HEK293 (cell line): ENCODE measurements around the gene SLC1A2.

ENCODE experiments used
- CTCF ChIA-PET: fragments of 350-600 bp; formaldehyde crosslinking; extraction: SDS; loops from one replicate; lab custom pipeline; 2021; ENCODE audit warnings: antibody characterized with exemption; lab: Yijun Ruan, JAX
- POLR2A ChIA-PET: fragments of 300-600 bp; formaldehyde crosslinking; extraction: SDS; loops from one replicate; lab custom pipeline; 2020; ENCODE audit warnings: antibody characterized with exemption, inconsistent platforms; lab: Yijun Ruan, JAX
- H3K27ac ChIP-seq: fragments of 200-500 bp; sonication (Bioruptor generic); 2 replicates; pipeline ENCODE4 v1.5.1; 2014; ENCODE audit warnings: low read depth, low read length, control low read depth, inconsistent platforms; ENCODE audit errors: extremely low read depth
- H3K36me3 ChIP-seq, 2 experiments: fragments of 200-500 bp in 1 of 2; sonication (Bioruptor generic) in 1 of 2; 1 replicate in 1 of 2; 2 replicates in 1 of 2; pipeline ENCODE4 v1.5.1; 2014 to 2017; ENCODE audit warnings: inconsistent platforms in 2 of 2, low read length in 2 of 2; ENCODE audit not compliant: control insufficient read depth in 2 of 2, insufficient read depth in 1 of 2
- H3K4me1 ChIP-seq: fragments of 200-500 bp; sonication (Bioruptor generic); 2 replicates; pipeline ENCODE4 v1.5.1; 2014; ENCODE audit warnings: mild to moderate bottlenecking, low read length, inconsistent platforms; ENCODE audit not compliant: control insufficient read depth, insufficient read depth
- H3K4me3 ChIP-seq: 2 replicates; pipeline ENCODE4 v1.5.1; 2011; ENCODE audit warnings: low read depth, mild to moderate bottlenecking, control low read depth, low read length, moderate library complexity
- H3K9me3 ChIP-seq: fragments of 200-500 bp; sonication (Bioruptor generic); 2 replicates; pipeline ENCODE4 v1.5.1; 2014; ENCODE audit warnings: low read depth, low read length, inconsistent platforms; ENCODE audit not compliant: control insufficient read depth, insufficient read depth
- FEZF1 ChIP-seq: fragments of 450-650 bp; formaldehyde crosslinking; IDR thresholded peaks from 2 replicates; pipeline ENCODE4 v1.5.1; 2016; ENCODE audit warnings: missing biosample characterization, missing genetic modification characterization
- IKZF3 ChIP-seq: fragments of 450-650 bp; IDR thresholded peaks from 2 replicates; pipeline ENCODE4 v1.5.0; 2018; ENCODE audit warnings: missing biosample characterization, mild to moderate bottlenecking, missing genetic modification characterization, moderate library complexity
- PRDM4 ChIP-seq: fragments of 450-650 bp; formaldehyde crosslinking; IDR thresholded peaks from 2 replicates; pipeline ENCODE4 v1.5.1; 2017; ENCODE audit warnings: missing biosample characterization, missing genetic modification characterization
- ZBTB6 ChIP-seq: fragments of 450-650 bp; formaldehyde crosslinking; IDR thresholded peaks from 2 replicates; pipeline ENCODE4 v1.5.1; 2017; ENCODE audit warnings: missing biosample characterization, missing genetic modification characterization
- ZFP37 ChIP-seq: fragments of 450-650 bp; formaldehyde crosslinking; IDR thresholded peaks from 2 replicates; pipeline ENCODE4 v1.5.1; 2016; ENCODE audit warnings: missing biosample characterization, missing genetic modification characterization
- ZIC2 ChIP-seq: fragments of 450-650 bp; formaldehyde crosslinking; IDR thresholded peaks from 2 replicates; pipeline ENCODE4 v1.5.1; 2016; ENCODE audit warnings: missing biosample characterization, missing genetic modification characterization
- ZNF221 ChIP-seq: fragments of 450-650 bp; formaldehyde crosslinking; IDR thresholded peaks from 2 replicates; pipeline ENCODE4 v1.5.1; 2017; ENCODE audit warnings: missing biosample characterization, missing genetic modification characterization, borderline replicate concordance
- ZNF324 ChIP-seq: fragments of 450-650 bp; formaldehyde crosslinking; IDR thresholded peaks from 2 replicates; pipeline ENCODE4 v1.5.1; 2016; ENCODE audit warnings: missing biosample characterization, missing genetic modification characterization
- ZNF521 ChIP-seq: fragments of 450-650 bp; formaldehyde crosslinking; IDR thresholded peaks from 2 replicates; pipeline ENCODE4 v1.5.1; 2017; ENCODE audit warnings: missing biosample characterization, mild to moderate bottlenecking, missing genetic modification characterization
- ZNF549 ChIP-seq: fragments of 450-650 bp; IDR thresholded peaks from 2 replicates; pipeline ENCODE4 v1.5.1; 2018; ENCODE audit warnings: missing biosample characterization, missing genetic modification characterization, mild to moderate bottlenecking, inconsistent platforms, moderate library complexity
- ZNF658 ChIP-seq: fragments of 450-650 bp; formaldehyde crosslinking; IDR thresholded peaks from 2 replicates; pipeline ENCODE4; 2016; ENCODE audit warnings: missing biosample characterization, missing genetic modification characterization
- ZNF660 ChIP-seq: fragments of 450-650 bp; IDR thresholded peaks from 2 replicates; pipeline ENCODE4 v1.5.1; 2018; ENCODE audit warnings: missing biosample characterization, mild to moderate bottlenecking, missing genetic modification characterization
- ZSCAN30 ChIP-seq: fragments of 450-650 bp; IDR thresholded peaks from 2 replicates; pipeline ENCODE4 v1.5.1; 2018; ENCODE audit warnings: missing biosample characterization, mild to moderate bottlenecking, missing genetic modification characterization, moderate library complexity
- TF ChIP-seq, protein P1 (sequence below): fragments of 450-650 bp; formaldehyde crosslinking; IDR thresholded peaks from 2 replicates; pipeline ENCODE4 v1.5.1; 2016; ENCODE audit warnings: missing biosample characterization, missing genetic modification characterization, borderline replicate concordance
- TF ChIP-seq, protein P2 (sequence below): fragments of 450-650 bp; formaldehyde crosslinking; IDR thresholded peaks from 2 replicates; pipeline ENCODE4 v1.5.1; 2017; ENCODE audit warnings: missing biosample characterization, mild to moderate bottlenecking, missing genetic modification characterization, moderate library complexity
- TF ChIP-seq, protein P3 (sequence below): fragments of 450-650 bp; formaldehyde crosslinking; IDR thresholded peaks from 2 replicates; pipeline ENCODE4 v1.5.1; 2016; ENCODE audit warnings: missing biosample characterization, missing genetic modification characterization, borderline replicate concordance

SLC1A2 gene

DNA sequence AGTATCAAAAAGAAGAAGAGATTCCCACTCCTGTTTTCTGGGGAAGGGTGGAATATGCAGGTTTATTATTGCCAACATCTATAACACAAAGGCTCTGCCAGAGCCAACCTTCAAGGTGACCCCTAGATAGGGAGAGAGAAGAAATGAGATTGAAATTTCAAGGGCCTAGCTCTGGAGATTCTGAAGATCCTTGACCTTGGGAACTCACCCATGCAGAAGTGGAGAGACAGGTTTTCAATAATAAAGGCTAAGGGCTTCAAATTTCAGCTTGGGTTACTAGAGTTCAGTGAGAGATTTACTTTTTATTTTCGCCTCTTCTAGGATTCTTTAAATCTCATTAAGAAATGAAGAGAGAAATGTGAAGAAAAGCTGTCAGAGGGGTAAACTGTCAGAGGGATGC lies 182.0 kb downstream of the SLC1A2 start:
- Histone ChIP-seq H3K4me1 (no peaks in the 10 kb centered on the region), H3K9me3 (no peaks in the 10 kb centered on the region), H3K4me3 (no peak overlapping the region), H3K36me3 (no peaks in the 10 kb centered on the region), H3K27ac (no peak overlapping the region)
- no peak for TF ChIP-seq ZNF549 (tag by site-specific recombination)
- TF ChIP-seq, protein P1, sequence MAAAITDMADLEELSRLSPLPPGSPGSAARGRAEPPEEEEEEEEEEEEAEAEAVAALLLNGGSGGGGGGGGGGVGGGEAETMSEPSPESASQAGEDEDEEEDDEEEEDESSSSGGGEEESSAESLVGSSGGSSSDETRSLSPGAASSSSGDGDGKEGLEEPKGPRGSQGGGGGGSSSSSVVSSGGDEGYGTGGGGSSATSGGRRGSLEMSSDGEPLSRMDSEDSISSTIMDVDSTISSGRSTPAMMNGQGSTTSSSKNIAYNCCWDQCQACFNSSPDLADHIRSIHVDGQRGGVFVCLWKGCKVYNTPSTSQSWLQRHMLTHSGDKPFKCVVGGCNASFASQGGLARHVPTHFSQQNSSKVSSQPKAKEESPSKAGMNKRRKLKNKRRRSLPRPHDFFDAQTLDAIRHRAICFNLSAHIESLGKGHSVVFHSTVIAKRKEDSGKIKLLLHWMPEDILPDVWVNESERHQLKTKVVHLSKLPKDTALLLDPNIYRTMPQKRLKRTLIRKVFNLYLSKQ, result no peak
- no peak for TF ChIP-seq FEZF1 (tag by site-specific recombination)
- TF ChIP-seq ZFP37, result no peak
- TF ChIP-seq IKZF3, result no peak
- no peak for TF ChIP-seq PRDM4 (tag by site-specific recombination)
- no peak for TF ChIP-seq ZBTB6
- no peak for TF ChIP-seq ZIC2 (tag by site-specific recombination)
- TF ChIP-seq, protein P2, sequence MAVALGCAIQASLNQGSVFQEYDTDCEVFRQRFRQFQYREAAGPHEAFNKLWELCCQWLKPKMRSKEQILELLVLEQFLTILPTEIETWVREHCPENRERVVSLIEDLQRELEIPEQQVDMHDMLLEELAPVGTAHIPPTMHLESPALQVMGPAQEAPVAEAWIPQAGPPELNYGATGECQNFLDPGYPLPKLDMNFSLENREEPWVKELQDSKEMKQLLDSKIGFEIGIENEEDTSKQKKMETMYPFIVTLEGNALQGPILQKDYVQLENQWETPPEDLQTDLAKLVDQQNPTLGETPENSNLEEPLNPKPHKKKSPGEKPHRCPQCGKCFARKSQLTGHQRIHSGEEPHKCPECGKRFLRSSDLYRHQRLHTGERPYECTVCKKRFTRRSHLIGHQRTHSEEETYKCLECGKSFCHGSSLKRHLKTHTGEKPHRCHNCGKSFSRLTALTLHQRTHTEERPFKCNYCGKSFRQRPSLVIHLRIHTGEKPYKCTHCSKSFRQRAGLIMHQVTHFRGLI (tag by site-specific recombination), result no peak
- TF ChIP-seq, protein P3, sequence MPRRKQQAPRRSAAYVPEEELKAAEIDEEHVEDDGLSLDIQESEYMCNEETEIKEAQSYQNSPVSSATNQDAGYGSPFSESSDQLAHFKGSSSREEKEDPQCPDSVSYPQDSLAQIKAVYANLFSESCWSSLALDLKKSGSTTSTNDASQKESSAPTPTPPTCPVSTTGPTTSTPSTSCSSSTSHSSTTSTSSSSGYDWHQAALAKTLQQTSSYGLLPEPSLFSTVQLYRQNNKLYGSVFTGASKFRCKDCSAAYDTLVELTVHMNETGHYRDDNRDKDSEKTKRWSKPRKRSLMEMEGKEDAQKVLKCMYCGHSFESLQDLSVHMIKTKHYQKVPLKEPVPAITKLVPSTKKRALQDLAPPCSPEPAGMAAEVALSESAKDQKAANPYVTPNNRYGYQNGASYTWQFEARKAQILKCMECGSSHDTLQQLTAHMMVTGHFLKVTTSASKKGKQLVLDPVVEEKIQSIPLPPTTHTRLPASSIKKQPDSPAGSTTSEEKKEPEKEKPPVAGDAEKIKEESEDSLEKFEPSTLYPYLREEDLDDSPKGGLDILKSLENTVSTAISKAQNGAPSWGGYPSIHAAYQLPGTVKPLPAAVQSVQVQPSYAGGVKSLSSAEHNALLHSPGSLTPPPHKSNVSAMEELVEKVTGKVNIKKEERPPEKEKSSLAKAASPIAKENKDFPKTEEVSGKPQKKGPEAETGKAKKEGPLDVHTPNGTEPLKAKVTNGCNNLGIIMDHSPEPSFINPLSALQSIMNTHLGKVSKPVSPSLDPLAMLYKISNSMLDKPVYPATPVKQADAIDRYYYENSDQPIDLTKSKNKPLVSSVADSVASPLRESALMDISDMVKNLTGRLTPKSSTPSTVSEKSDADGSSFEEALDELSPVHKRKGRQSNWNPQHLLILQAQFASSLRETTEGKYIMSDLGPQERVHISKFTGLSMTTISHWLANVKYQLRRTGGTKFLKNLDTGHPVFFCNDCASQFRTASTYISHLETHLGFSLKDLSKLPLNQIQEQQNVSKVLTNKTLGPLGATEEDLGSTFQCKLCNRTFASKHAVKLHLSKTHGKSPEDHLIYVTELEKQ (tag by site-specific recombination), result no peak
- no peak for TF ChIP-seq ZNF521 (tag by site-specific recombination)
- no peak for TF ChIP-seq ZNF221 (tag by site-specific recombination)
- no peak for TF ChIP-seq ZSCAN30 (tag by site-specific recombination)
- TF ChIP-seq ZNF658 (tag by site-specific recombination), result no peak
- TF ChIP-seq ZNF660, result no peak
- ChIA-PET CTCF (interaction anchor here (0.6 to 2.4 kb wide), 20 partner anchors 9 to 315 kb away, joined by 3 to 13 read pairs (median 3); partner anchors contain the start of gene SLC1A2), POLR2A (no interaction called here)

GRCh38 chr11:35236667-35237003 lies 182.7 kb downstream of the SLC1A2 start:
- POLR2A ChIA-PET, result no interaction called here
- H3K9me3 ChIP-seq, result no peaks in the 10 kb centered on the region
- no peaks in the 10 kb centered on the region for H3K36me3 ChIP-seq
- TF ChIP-seq ZNF324, result no peak
- H3K4me1 ChIP-seq, result no peaks in the 10 kb centered on the region
- no peak overlapping the region for H3K4me3 ChIP-seq
- no peak overlapping the region for H3K27ac ChIP-seq
- CTCF ChIA-PET, result interaction anchor here (0.6 to 1.8 kb wide), 8 partner anchors 9 to 314 kb away, joined by 3 to 8 read pairs (median 4); no protein-coding TSS in a partner anchor
